HG02798 (cell line): ENCODE measurements around the gene CDKL1.
A peak's percentile ranks its signal among the peaks of the same experiment; 100 is the strongest.

Experiments used
- ATAC-seq: cut with Tn5 transposase; IDR thresholded peaks from one replicate; pipeline ENCODE4 v1.9.1; 2021; ENCODE audit warnings: mild to moderate bottlenecking; ENCODE audit not compliant: unreplicated experiment, poor library complexity

The CDKL1 gene

GRCh38 chr14:50396631-50397389 lies at the start of gene CDKL1:
TSS of gene CDKL1 (minus strand) at chr14:50396881. CDS start at chr14:50395868, 1,013 bp downstream.
- peak; percentile 63 for ATAC-seq

- ATAC-seq = no peak
Measured at GRCh38 chr14:50434528-50434927, 37.8 kb upstream of the CDKL1 start.

- no peak for ATAC-seq
Measured at GRCh38 chr14:50432131-50432530, 35.5 kb upstream of the CDKL1 start.

- ATAC-seq = no peak
Measured at GRCh38 chr14:50425816-50426215, 29.1 kb upstream of the CDKL1 start.

GRCh38 chr14:50425105-50425504 lies 28.4 kb upstream of the CDKL1 start:
- ATAC-seq = no peak

GRCh38 chr14:50423529-50423928 lies 26.8 kb upstream of the CDKL1 start:
- no peak for ATAC-seq

GRCh38 chr14:50421499-50421898 lies 24.8 kb upstream of the CDKL1 start:
- ATAC-seq = no peak

- ATAC-seq = no peak
Measured at GRCh38 chr14:50417853-50418252, 21.2 kb upstream of the CDKL1 start.

GRCh38 chr14:50410921-50411320 lies 14.2 kb upstream of the CDKL1 start:
- no peak for ATAC-seq

GRCh38 chr14:50410071-50410470 lies 13.4 kb upstream of the CDKL1 start:
- no peak for ATAC-seq

- no peak for ATAC-seq
Measured at GRCh38 chr14:50407111-50407812, 10.6 kb upstream of the CDKL1 start.

GRCh38 chr14:50403419-50403818 lies 6.7 kb upstream of the CDKL1 start:
- ATAC-seq = no peak

GRCh38 chr14:50402965-50403364 lies 6.3 kb upstream of the CDKL1 start:
- ATAC-seq = no peak

- ATAC-seq = no peak
Measured at GRCh38 chr14:50400461-50400860, 3.8 kb upstream of the CDKL1 start.

GRCh38 chr14:50399251-50400032 lies 2.8 kb upstream of the CDKL1 start:
- no peak for ATAC-seq

GRCh38 chr14:50398189-50398580 lies 1.5 kb upstream of the CDKL1 start:
- no peak for ATAC-seq

- no peak for ATAC-seq
Measured at GRCh38 chr14:50397390-50398188, 908 bp upstream of the CDKL1 start.

- ATAC-seq = no peak
Measured at GRCh38 chr14:50395448-50395847, 1.2 kb downstream of the CDKL1 start.

GRCh38 chr14:50394713-50395112 lies 2.0 kb downstream of the CDKL1 start:
- ATAC-seq = no peak
